ENCODE measurements around the gene WDR74.

GRCh38 chr11:62788991-62789390, 50.4 kb downstream of the WDR74 start:
- TF ChIP-seq FOXP4 (CRISPR knock-in tag; IDR thresholded peaks at IDR 0.05): no peak
- no peak for TF ChIP-seq STAT6 (CRISPR knock-in tag; conservative IDR thresholded peaks at IDR 0.05; ENCODE audit: low read depth)
- no peak for TF ChIP-seq CTCF (IDR thresholded peaks at IDR 0.05)
- no peak for TF ChIP-seq FOXJ3 (CRISPR knock-in tag; IDR thresholded peaks at IDR 0.05; ENCODE audit: borderline replicate concordance)
- TF ChIP-seq ZBTB43 (CRISPR knock-in tag; IDR thresholded peaks at IDR 0.05): no peak
- no peak for TF ChIP-seq NR3C1 (CRISPR knock-in tag; conservative IDR thresholded peaks at IDR 0.05; ENCODE audit: low read depth)
- TF ChIP-seq E2F1 (CRISPR knock-in tag; IDR thresholded peaks at IDR 0.05): no peak
- TF ChIP-seq MAX (CRISPR knock-in tag; IDR thresholded peaks at IDR 0.05): no peak

Measured in WTC11 (cell line).